GM19043 (cell line): ENCODE results near the gene KAT2A.
"Not testable (repeated sequence)": the region's sequence is repeated elsewhere in the genome, so short reads cannot be mapped to it uniquely, and the experiment has no call there.

Source experiments
- ATAC-seq: cut with Tn5 transposase; IDR thresholded peaks from one replicate; pipeline ENCODE4 v1.9.1; 2021; ENCODE audit warnings: low read depth; ENCODE audit not compliant: unreplicated experiment

The KAT2A gene

GRCh38 chr17:42120770-42121769 is at the start of gene KAT2A:
KAT2A (minus strand) TSS chr17:42121367; CDS start chr17:42121304, 63 bp downstream.
- peak; percentile 63 for ATAC-seq

GRCh38 chr17:42169351-42169750 is 48.2 kb upstream of the KAT2A start:
- no peak for ATAC-seq

- no peak for ATAC-seq
These were observed 46.6 kb upstream of the KAT2A start for GRCh38 chr17:42167807-42168206.

- no peak for ATAC-seq
These were observed 45.1 kb upstream of the KAT2A start for GRCh38 chr17:42166196-42166763.

GRCh38 chr17:42165751-42166150 is 44.6 kb upstream of the KAT2A start:
- no peak for ATAC-seq

- no peak for ATAC-seq
These were observed 42.7 kb upstream of the KAT2A start for GRCh38 chr17:42163696-42164407.

GRCh38 chr17:42163113-42163512 is 41.9 kb upstream of the KAT2A start:
- ATAC-seq: no peak

- ATAC-seq: no peak
These were observed 39.4 kb upstream of the KAT2A start for GRCh38 chr17:42160531-42160910.

GRCh38 chr17:42159796-42160530 is 38.8 kb upstream of the KAT2A start:
- ATAC-seq: no peak

- no peak for ATAC-seq
These were observed 34.5 kb upstream of the KAT2A start for GRCh38 chr17:42155614-42156045.

GRCh38 chr17:42153919-42154742 is 33.0 kb upstream of the KAT2A start:
- no peak for ATAC-seq

GRCh38 chr17:42146911-42147607 is 25.9 kb upstream of the KAT2A start:
- ATAC-seq: no peak

- ATAC-seq: not testable (repeated sequence)
These were observed 22.0 kb upstream of the KAT2A start for GRCh38 chr17:42143138-42143537.

- no peak for ATAC-seq
These were observed 21.3 kb upstream of the KAT2A start for GRCh38 chr17:42142371-42142896.

GRCh38 chr17:42141382-42141781 is 20.2 kb upstream of the KAT2A start:
- ATAC-seq: no peak

- not testable (repeated sequence) for ATAC-seq
These were observed 19.5 kb upstream of the KAT2A start for GRCh38 chr17:42140690-42141089.

- ATAC-seq: no peak
These were observed 17.8 kb upstream of the KAT2A start for GRCh38 chr17:42138749-42139492.

GRCh38 chr17:42136654-42137051 is 15.5 kb upstream of the KAT2A start:
- no peak for ATAC-seq
